HFF-Myc (cell line): Measurements from ENCODE around the gene L3MBTL2.
"Not testable (repeated sequence)": the region's sequence is repeated elsewhere in the genome, so short reads cannot be mapped to it uniquely, and the experiment has no call there.

ENCODE experiments used
- DNase-seq: peaks from one replicate; pipeline ENCODE4 v3.0.0-alpha.2; 2011; ENCODE audit warnings: low read depth; ENCODE audit errors: extremely low read depth
- H3K4me3 ChIP-seq: replicated peaks from 2 replicates; pipeline ENCODE4 v1.5.1; 2011; ENCODE audit warnings: low read depth, mild to moderate bottlenecking, control low read depth, low read length
- CTCF ChIP-seq: IDR thresholded peaks from 2 replicates; pipeline ENCODE4 v1.5.1; 2012; ENCODE audit warnings: mild to moderate bottlenecking, low read depth, low read length, control low read depth; ENCODE audit errors: missing control alignments

Gene L3MBTL2

GRCh38 chr22:41256254-41257253 lies 51.4 kb downstream of the L3MBTL2 start:
- peak; percentile 20 for DNase-seq
- no peak for TF ChIP-seq CTCF
- H3K4me3 ChIP-seq, result no peak overlapping the region

GRCh38 chr22:41257696-41258095 lies 52.6 kb downstream of the L3MBTL2 start:
- TF ChIP-seq CTCF, result no peak
- DNase-seq, result no peak
- no peak overlapping the region for H3K4me3 ChIP-seq

- H3K4me3 ChIP-seq, DNase-seq: not testable (repeated sequence)
These were observed 54.6 kb downstream of the L3MBTL2 start for GRCh38 chr22:41259756-41260155.

- no peak for TF ChIP-seq CTCF
- DNase-seq, result no peak
- no peak overlapping the region for H3K4me3 ChIP-seq
These were observed 55.8 kb downstream of the L3MBTL2 start for GRCh38 chr22:41260871-41261270.

- H3K4me3 ChIP-seq, result no peak overlapping the region
- no peak for TF ChIP-seq CTCF
- DNase-seq, result no peak
These were observed 56.6 kb downstream of the L3MBTL2 start for GRCh38 chr22:41261541-41262249.

- no peak for TF ChIP-seq CTCF
- H3K4me3 ChIP-seq, result no peak overlapping the region
- DNase-seq, result no peak
These were observed 57.2 kb downstream of the L3MBTL2 start for GRCh38 chr22:41262250-41262765.

- DNase-seq, result no peak
- no peak for TF ChIP-seq CTCF
- no peak overlapping the region for H3K4me3 ChIP-seq
These were observed 58.6 kb downstream of the L3MBTL2 start for GRCh38 chr22:41263704-41264103.
